ENCODE results near the gene IGSF23. TPM values are rescaled to one million over a fixed set of nuclear protein-coding genes. Genes with fewer than 3 reads are reported as not detected.
"Not testable (repeated sequence)": the region's sequence is repeated elsewhere in the genome, so short reads cannot be mapped to it uniquely, and the experiment has no call there.

The IGSF23 gene
- total and polyA plus RNA-seq, 4 donors = not detected

DNA sequence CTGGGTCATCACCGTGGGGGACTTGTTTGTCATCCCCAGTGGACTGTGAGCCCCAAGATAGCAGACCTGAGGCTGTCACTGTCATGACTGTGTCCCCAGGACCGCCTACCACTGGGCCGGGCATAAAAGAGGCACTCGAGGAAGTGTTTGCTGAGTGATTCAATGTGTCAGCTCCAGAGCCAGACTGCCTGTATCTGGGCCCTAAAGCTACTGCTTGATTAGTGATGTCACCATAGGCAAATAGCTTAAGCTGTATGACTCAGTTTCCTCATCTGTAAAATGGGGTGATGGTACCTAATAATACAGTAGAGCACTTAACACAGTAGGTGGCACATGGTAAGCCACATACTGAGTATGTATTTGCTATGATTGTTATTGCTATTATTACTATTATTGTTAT is 46.7 kb downstream of the IGSF23 start:
- Histone ChIP-seq H3K36me3 (ENCODE audit: control insufficient read depth, insufficient read depth, low read length) (peaks cover 48% of the 10 kb centered on the region), H3K27ac (ENCODE audit: low read depth, low read length) (no peak overlapping the region), H3K4me3 (ENCODE audit: low read depth, low read length) (no peak overlapping the region), H3K27me3 (ENCODE audit: control insufficient read depth, insufficient read depth, low read length) (no peaks in the 10 kb centered on the region), H3K4me1 (ENCODE audit: control insufficient read depth, insufficient read depth, low read length) (peaks cover 16% of the 10 kb centered on the region), H3K9me3 (ENCODE audit: control insufficient read depth, insufficient read depth, low read length) (no peaks in the 10 kb centered on the region)
- DNase-seq (ENCODE audit: low read depth in 4 of 6, low spot score in 6 of 6) = no peak
- WGBS (ENCODE audit: insufficient coverage) = 94% methylated on average over 4 of the region's 4 CpGs

- 95% methylated on average over 4 of the region's 11 CpGs for WGBS (ENCODE audit: insufficient coverage)
- Histone ChIP-seq H3K27me3 (ENCODE audit: control insufficient read depth, insufficient read depth, low read length) (no peaks in the 10 kb centered on the region), H3K4me1 (ENCODE audit: control insufficient read depth, insufficient read depth, low read length) (peaks cover 16% of the 10 kb centered on the region), H3K36me3 (ENCODE audit: control insufficient read depth, insufficient read depth, low read length) (peaks cover 40% of the 10 kb centered on the region), H3K9me3 (ENCODE audit: control insufficient read depth, insufficient read depth, low read length) (no peaks in the 10 kb centered on the region), H3K4me3 (ENCODE audit: low read depth, low read length) (no peak overlapping the region), H3K27ac (ENCODE audit: low read depth, low read length) (no peak overlapping the region)
- DNase-seq (ENCODE audit: low read depth in 4 of 6, low spot score in 6 of 6) = no peak
Measured at GRCh38 chr19:44661205-44661604, 47.8 kb downstream of the IGSF23 start.

- Histone ChIP-seq H3K27me3 (ENCODE audit: control insufficient read depth, insufficient read depth, low read length) (no peaks in the 10 kb centered on the region), H3K4me1 (ENCODE audit: control insufficient read depth, insufficient read depth, low read length) (peaks cover 16% of the 10 kb centered on the region), H3K36me3 (ENCODE audit: control insufficient read depth, insufficient read depth, low read length) (peaks cover 39% of the 10 kb centered on the region), H3K4me3 (ENCODE audit: low read depth, low read length) (no peak overlapping the region), H3K27ac (ENCODE audit: low read depth, low read length) (no peak overlapping the region), H3K9me3 (ENCODE audit: control insufficient read depth, insufficient read depth, low read length) (no peaks in the 10 kb centered on the region)
- no peak for DNase-seq (ENCODE audit: low read depth in 4 of 6, low spot score in 6 of 6)
- WGBS (ENCODE audit: insufficient coverage) = 83% methylated on average over 7 of the region's 7 CpGs
Measured at GRCh38 chr19:44661904-44662303, 48.5 kb downstream of the IGSF23 start.

DNA sequence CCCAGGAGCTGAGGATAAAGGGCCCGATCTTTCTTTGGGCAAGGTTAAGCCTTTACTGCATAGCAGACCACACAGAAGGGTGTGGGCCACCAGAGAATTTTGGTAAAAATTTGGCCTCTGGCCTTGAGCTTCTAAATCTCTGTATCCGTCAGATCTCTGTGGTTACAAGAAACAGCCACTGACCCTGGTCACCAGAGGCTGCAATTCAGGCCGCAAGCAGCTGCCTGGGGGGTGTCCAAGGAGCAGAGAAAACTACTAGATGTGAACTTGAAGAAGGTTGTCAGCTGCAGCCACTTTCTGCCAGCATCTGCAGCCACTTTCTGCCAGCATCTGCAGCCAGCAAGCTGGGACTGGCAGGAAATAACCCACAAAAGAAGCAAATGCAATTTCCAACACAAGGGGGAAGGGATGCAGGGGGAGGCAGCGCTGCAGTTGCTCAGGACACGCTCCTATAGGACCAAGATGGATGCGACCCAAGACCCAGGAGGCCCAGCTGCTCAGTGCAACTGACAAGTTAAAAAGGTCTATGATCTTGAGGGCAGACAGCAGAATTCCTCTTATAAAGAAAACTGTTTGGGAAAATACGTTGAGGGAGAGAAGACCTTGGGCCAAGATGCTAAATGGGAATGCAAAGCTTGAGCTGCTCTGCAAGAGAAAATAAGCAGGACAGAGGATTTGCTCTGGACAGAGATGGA is 49.5 kb downstream of the IGSF23 start:
- H3K27ac ChIP-seq (ENCODE audit: low read depth, low read length) = no peak overlapping the region

DNA sequence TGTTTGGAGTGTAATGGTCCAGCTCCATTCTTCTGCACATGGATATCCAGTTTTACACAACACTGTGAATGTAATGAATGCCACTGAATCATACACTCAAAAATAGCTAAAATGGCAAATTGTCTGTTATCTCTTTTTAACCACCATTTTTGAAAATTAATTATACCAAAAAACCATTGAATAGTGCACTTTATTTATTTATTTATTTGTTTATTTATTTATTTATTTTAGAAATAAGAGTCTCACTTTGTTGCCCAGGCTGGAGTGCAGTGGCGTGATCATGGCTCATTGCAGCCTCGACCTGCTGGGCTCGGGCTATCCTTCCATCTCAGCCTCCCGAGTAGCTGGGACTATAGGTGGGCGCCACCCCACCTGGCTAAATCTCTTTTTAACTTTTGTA is 50.6 kb downstream of the IGSF23 start:
- 94% methylated on average over 4 of the region's 5 CpGs for WGBS (ENCODE audit: insufficient coverage)
- H3K27me3 ChIP-seq (ENCODE audit: control insufficient read depth, insufficient read depth, low read length) = no peaks in the 10 kb centered on the region
- H3K9me3 ChIP-seq (ENCODE audit: control insufficient read depth, insufficient read depth, low read length) = no peaks in the 10 kb centered on the region
- H3K4me3 ChIP-seq (ENCODE audit: low read depth, low read length) = no peak overlapping the region
- H3K27ac ChIP-seq (ENCODE audit: low read depth, low read length) = no peak overlapping the region
- peaks cover 23% of the 10 kb centered on the region for H3K36me3 ChIP-seq (ENCODE audit: control insufficient read depth, insufficient read depth, low read length)
- DNase-seq (ENCODE audit: low read depth in 4 of 6, low spot score in 6 of 6) = no peak
- H3K4me1 ChIP-seq (ENCODE audit: control insufficient read depth, insufficient read depth, low read length) = peaks cover 11% of the 10 kb centered on the region

More for the DNA sequence above, 49.5 kb downstream of the IGSF23 start:
- H3K36me3 ChIP-seq (ENCODE audit: control insufficient read depth, insufficient read depth, low read length) = peaks cover 31% of the 10 kb centered on the region
- H3K4me1 ChIP-seq (ENCODE audit: control insufficient read depth, insufficient read depth, low read length) = peaks cover 11% of the 10 kb centered on the region
- WGBS (ENCODE audit: insufficient coverage) = 53% methylated on average over 7 of the region's 7 CpGs
- H3K9me3 ChIP-seq (ENCODE audit: control insufficient read depth, insufficient read depth, low read length) = no peaks in the 10 kb centered on the region
- H3K4me3 ChIP-seq (ENCODE audit: low read depth, low read length) = no peak overlapping the region
- DNase-seq (ENCODE audit: low read depth in 4 of 6, low spot score in 6 of 6) = peak in 2 of 6 donors; percentile 9 to 25
- H3K27me3 ChIP-seq (ENCODE audit: control insufficient read depth, insufficient read depth, low read length) = no peaks in the 10 kb centered on the region

DNA sequence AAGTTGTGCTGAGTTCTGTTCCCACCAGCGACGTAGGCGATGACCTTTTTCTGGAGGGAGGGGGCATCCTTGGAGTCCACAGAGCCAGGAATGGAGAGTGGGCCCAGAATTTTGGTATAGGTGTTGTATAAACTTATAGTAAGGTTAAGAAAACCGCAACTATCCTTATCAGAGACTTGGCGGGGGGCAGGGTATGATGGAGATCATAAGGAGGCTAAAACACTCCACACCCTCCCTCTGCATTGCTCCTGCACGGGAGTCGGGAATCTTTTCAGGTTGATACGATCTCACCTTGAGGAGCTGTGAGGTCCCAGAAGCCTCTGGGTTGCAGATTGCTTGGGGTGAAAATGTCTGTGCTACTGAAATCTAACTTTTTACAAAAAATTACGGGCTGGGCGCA is 51.6 kb downstream of the IGSF23 start:
- no peaks in the 10 kb centered on the region for H3K27me3 ChIP-seq (ENCODE audit: control insufficient read depth, insufficient read depth, low read length)
- no peak overlapping the region for H3K27ac ChIP-seq (ENCODE audit: low read depth, low read length)
- H3K9me3 ChIP-seq (ENCODE audit: control insufficient read depth, insufficient read depth, low read length) = no peaks in the 10 kb centered on the region
- H3K4me1 ChIP-seq (ENCODE audit: control insufficient read depth, insufficient read depth, low read length) = peaks cover 11% of the 10 kb centered on the region
- no peak for DNase-seq (ENCODE audit: low read depth in 4 of 6, low spot score in 6 of 6)
- H3K4me3 ChIP-seq (ENCODE audit: low read depth, low read length) = no peak overlapping the region
- 86% methylated on average over 6 of the region's 10 CpGs for WGBS (ENCODE audit: insufficient coverage)
- peaks cover 13% of the 10 kb centered on the region for H3K36me3 ChIP-seq (ENCODE audit: control insufficient read depth, insufficient read depth, low read length)

DNA sequence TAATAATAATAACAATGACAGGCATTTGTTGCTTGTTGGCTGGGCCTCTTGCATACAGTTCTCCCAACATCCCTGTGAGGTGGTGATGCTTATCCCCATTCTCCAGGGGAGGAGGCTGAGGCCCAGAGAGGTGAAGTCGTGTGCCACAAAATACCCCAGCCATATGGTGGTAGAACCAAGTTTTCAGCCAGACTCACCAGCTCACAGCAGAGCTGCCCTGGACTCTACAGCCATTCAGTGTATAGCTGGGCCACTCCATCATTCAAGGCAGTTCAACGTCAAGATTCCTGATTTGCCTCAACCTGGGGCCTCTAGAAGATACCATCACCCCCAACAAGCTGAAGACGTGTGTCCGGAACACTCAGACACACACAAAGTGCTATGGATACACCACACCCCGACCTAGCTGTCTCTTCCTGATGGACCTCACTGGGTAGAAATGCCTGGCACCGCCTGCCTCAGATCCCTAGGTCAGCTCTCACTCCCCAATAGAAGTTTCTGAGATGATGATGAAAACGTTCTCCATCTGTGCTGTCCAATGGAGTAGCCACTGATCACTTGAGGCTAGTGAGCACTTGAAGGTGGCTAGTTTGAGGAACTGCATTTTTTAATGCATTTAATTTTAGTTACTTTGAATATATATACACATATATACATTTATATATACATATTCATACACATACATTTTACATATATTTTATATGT is 53.6 kb downstream of the IGSF23 start:
- no peak for DNase-seq (ENCODE audit: low read depth in 4 of 6, low spot score in 6 of 6)
- 81% methylated on average over 5 of the region's 7 CpGs for WGBS (ENCODE audit: insufficient coverage)
- H3K36me3 ChIP-seq (ENCODE audit: control insufficient read depth, insufficient read depth, low read length) = peaks cover under 1% of the 10 kb centered on the region

DNA sequence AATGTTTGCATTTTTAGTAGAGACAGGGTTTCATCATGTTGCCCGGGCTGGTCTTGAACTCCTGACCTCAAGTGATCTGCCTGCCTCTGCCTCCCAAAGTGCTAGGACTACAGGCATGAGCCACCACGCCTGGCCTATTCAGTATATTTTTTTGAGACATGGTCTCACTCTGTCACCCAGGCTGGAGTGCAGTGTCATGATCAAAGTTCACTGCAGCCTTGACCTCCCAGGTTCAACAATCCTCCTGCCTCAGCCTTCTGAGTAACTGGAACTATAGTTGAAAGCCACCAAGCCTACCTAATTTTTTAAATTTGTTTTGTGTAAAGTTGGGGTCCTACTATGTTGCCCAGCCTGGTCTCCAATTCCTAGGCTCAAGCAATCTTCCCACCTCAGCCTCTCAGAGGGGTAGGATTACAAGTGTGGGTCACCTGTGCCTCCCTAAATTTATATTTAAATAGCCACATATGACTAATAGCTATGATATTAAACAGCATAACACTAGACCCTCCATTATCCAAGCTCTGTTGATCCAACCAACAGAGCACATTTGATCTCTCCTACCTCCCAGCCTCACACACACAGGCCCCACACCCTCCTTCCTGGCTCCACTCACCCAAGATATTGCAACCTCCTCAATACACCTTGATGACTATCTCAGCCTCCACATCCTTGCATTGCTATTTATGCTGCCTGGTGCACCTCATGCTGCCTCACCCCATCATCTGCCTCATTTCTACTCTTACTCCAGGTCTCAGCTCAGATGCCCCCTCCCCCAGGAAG is 55.8 kb downstream of the IGSF23 start:
- H3K27me3 ChIP-seq (ENCODE audit: control insufficient read depth, insufficient read depth, low read length) = no peaks in the 10 kb centered on the region
- WGBS (ENCODE audit: insufficient coverage) = 90% methylated on average over 2 of the region's 2 CpGs

More for the DNA sequence above, 53.6 kb downstream of the IGSF23 start:
- no peaks in the 10 kb centered on the region for H3K9me3 ChIP-seq (ENCODE audit: control insufficient read depth, insufficient read depth, low read length)
- no peaks in the 10 kb centered on the region for H3K27me3 ChIP-seq (ENCODE audit: control insufficient read depth, insufficient read depth, low read length)
- H3K27ac ChIP-seq (ENCODE audit: low read depth, low read length) = no peak overlapping the region
- H3K4me3 ChIP-seq (ENCODE audit: low read depth, low read length) = no peak overlapping the region
- H3K4me1 ChIP-seq (ENCODE audit: control insufficient read depth, insufficient read depth, low read length) = peaks cover 7% of the 10 kb centered on the region

GRCh38 chr19:44670027-44670426 is 56.7 kb downstream of the IGSF23 start:
- H3K9me3 ChIP-seq (ENCODE audit: control insufficient read depth, insufficient read depth, low read length); H3K4me3 ChIP-seq (ENCODE audit: low read depth, low read length); DNase-seq (ENCODE audit: low read depth in 4 of 6, low spot score in 6 of 6); H3K36me3 ChIP-seq (ENCODE audit: control insufficient read depth, insufficient read depth, low read length); H3K4me1 ChIP-seq (ENCODE audit: control insufficient read depth, insufficient read depth, low read length); H3K27me3 ChIP-seq (ENCODE audit: control insufficient read depth, insufficient read depth, low read length); H3K27ac ChIP-seq (ENCODE audit: low read depth, low read length): not testable (repeated sequence)
- WGBS (ENCODE audit: insufficient coverage) = 100% methylated on average over 1 of the region's 2 CpGs

More for the DNA sequence above, 55.8 kb downstream of the IGSF23 start:
- no peaks in the 10 kb centered on the region for H3K36me3 ChIP-seq (ENCODE audit: control insufficient read depth, insufficient read depth, low read length)
- no peak overlapping the region for H3K4me3 ChIP-seq (ENCODE audit: low read depth, low read length)
- H3K9me3 ChIP-seq (ENCODE audit: control insufficient read depth, insufficient read depth, low read length) = no peaks in the 10 kb centered on the region
- no peak overlapping the region for H3K27ac ChIP-seq (ENCODE audit: low read depth, low read length)
- H3K4me1 ChIP-seq (ENCODE audit: control insufficient read depth, insufficient read depth, low read length) = no peaks in the 10 kb centered on the region
- DNase-seq (ENCODE audit: low read depth in 4 of 6, low spot score in 6 of 6) = no peak

Data from spinal cord (tissue), 10 donors.